HG02759 (cell line): ENCODE results near the gene CCDC188.

Experiments
- ATAC-seq: cut with Tn5 transposase; IDR thresholded peaks from one replicate; pipeline ENCODE4 v1.9.1; 2021; ENCODE audit warnings: mild to moderate bottlenecking, moderate library complexity; ENCODE audit not compliant: unreplicated experiment

CCDC188 gene

DNA sequence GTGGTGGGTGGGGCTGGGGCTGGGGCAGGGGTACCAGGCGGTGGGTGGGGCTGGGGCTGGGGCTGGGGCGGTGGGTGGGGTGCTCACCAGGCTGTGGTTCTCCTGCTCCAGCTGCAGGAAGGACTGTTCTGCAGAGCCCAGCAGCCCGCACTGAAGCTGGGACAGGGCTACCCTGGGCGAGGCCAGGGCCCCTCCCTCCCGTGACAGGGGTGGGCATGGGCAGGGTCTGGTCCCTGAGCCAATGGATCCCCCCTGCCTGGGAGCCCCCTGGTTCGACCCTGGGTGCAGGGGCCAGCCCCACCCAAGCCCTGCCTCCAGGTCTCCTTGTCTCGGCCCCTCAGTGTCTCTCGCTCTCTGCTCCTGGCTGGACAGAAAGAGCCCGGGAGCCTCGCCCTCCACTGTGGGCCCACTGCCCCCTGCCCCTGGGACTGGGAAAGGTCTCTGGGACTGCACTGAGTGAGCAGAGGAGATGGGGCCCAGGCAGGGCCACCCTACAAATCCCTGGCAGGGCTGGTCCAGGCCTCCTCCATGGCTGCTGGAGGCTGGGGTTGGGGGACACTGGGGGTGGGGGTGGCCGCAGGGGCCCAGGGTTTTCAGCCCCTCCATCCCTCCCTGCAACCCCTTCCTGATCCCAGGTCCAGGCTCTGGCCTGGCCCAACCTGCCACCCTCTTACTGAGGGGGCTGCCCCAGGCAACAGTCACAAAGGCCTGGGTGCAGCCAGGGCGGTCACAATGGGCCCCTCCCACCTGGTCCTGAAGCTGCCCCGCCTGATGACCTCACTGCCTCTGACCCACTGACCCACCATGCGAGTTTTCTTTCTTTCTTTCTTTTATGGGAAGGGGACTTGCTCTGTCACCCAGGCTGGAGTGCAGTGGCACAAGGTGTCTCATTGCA, at the start of gene CCDC188:
CCDC188 (minus strand) TSS at position 675 of the 895 bp plus-strand sequence; CDS start at position 606, 69 bp downstream.
- ATAC-seq, result no peak

DNA sequence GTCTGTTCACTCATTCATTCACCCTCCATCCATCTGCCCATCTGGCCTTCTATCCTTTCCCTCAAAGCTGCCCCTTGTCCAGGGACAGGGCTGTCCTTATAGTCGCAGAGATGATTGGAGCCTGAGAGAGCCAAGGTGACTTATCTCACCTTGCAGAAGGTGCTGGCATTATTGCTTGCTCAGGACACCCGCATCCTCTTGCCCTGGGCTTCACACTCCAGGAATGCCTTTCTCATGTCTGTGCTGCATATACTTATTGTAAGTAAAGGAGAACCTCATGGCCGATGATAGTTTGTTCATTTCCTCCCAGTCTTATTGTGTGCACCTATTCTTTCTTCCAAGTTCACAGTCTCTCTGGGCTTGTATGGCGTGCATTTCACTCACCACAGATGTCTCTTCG, 49.1 kb upstream of the CCDC188 start:
- no peak for ATAC-seq

DNA sequence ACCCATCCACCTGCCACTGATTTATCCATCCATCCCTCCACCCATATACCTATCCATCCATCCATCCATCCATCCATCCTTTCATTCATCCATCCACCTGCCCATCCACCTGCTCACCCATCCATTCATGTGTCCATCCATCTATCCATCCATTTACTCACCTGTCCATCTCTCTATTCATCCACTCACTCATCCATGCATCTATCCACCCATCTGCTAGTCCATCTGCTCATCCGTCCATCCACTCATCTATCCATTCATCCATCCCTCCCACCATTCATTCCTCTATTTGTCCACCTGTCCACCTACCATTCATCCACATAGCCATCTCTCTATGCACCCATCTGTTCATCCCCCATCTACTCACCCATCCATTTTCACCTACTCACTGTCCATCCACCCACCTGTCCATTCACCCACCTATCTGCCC, 48.6 kb upstream of the CCDC188 start:
- no peak for ATAC-seq

DNA sequence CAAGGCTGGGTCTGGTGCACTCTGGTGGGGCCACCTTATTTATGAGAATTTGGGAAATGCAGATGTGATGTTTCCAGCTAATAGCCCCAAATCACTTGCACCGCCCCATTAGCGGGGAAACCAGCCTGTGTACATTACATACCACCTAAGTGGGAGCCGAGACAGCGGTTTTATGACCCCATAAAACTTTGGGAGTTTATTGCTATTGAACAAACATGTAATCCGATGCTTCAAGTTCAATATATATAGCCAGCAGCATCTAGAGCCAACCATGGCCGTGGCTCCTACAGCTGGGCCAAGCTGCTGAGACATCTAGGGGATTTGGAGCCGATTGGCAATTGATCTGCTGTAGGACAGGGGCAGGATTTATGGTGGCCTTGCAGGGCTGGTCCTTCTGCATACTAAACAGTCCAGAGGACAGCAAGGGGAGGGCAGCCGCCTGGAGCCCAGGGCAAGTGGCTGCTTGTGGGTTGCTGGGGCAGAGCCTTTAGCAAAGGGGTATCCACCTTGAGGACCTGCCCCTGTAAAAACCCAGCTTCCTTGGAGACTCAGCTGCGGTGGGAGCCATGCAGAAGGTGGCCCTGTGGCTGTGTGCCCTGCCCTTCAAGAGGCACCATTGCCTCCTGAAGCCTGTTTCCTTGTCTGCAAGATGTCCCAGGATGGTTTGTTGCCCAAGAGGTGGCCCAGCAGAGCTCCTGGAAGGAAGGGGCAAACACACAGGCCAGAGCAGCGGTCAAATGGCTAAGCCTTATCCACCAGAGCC, 47.9 kb upstream of the CCDC188 start:
- no peak for ATAC-seq

DNA sequence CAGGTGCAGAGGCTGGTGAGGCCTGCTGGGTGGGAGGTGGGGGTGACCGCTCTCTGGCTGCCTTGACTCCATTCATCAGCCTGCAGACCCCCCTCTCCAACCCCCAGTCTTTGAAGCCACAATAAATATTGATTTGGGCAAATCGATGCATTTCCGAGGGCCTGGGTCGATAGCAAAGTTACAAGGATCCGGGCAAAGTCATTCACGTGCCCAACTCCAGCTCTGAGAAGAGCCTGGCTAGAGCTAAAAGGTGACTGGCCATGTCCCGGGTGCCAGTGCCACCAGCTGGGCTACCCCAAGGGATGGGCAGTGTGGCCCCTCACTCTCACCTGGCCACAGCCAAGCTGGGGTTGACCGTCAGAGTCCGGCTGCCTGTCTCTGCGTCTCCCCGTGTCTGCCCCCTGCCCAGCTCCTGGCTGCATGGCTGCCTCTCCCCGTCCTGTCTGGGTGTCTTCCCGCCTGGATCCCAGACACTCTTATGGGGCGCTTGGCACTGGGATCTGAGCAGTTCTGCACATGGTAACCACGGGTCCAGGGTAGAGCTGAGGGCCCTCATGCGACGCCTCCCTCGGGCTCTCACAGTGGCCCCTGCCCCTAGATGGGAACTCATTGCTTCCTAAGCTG, 46.7 kb upstream of the CCDC188 start:
- ATAC-seq, result no peak

DNA sequence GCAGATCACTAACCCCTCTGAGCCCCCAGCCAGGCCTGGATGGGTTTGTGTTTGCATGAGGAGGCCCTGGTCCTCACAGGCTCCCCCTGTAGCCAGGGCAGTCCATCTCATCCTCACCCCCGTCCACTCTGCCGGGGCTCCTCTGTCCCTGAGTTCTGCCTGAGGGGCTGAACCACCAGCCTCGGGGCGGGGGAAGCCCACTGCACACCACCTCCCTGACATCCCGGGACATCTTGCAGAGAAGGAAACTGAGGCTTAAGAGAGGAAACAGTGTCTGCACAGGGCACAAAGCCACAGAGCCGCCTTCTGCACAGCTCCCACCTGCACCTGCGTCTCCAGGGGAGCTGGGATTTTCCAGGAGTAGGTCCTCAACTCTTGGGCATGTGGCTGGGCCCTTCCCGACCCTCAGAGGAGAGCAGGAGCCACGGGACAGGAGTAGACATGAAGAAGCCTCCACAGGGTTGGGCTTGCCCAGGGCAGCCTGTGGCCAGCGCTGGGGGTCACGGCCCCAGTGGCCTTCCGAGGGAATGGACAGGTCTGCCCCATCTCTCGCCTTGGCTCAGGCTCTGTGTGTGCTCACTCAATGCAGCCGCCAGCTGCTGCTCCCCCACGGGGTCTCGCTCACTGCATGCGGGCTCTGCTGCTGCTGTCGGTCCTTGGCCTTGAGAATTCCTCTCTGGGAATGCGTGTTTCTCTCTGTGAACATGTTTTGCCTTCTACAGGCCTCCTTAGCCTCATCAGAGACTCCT, 45.4 kb upstream of the CCDC188 start:
- no peak for ATAC-seq

DNA sequence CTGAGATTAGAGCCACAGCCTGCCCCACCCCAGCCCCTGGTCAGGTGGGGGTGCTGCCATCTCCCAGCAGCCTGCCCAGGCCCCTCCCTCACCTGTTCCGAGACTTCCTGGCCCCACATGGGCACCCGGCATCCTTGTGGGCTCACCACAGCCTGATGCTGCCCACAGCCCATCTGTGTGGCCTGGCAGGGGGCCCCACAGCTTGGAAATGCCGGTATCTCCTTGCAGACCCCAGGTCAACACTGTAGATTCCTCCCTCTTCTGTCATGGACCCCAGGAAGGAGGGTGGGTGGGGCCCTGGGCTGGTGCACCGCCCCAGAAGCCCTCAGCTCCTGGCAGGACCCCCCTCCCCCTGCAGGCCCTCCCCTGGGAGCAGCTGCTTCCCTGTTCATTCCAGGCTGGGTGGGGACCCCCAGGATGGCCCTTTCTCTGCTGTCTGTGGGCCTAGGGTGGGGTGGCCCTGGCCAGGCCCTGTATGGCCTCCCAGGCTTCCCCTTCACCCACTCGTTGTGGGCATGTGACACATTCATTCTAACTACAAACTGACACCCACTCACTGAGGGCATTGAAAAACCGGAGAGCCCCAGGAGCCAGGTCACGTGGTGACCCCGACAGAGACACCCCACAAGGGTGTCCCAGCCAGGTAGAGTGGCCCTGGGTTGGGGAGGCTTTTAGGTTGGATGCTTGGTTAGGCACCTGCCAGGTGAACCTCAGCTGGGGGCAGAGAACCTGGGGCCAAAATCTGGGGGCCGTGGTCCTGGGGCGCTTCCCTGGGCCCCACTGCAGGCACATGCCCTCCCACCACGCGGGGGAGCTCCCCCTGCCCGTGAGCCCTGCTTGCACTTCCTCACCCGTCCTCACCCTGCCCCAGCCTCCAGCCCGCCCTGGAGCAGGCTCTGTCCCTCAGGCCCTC, 44.1 kb upstream of the CCDC188 start:
- no peak for ATAC-seq

DNA sequence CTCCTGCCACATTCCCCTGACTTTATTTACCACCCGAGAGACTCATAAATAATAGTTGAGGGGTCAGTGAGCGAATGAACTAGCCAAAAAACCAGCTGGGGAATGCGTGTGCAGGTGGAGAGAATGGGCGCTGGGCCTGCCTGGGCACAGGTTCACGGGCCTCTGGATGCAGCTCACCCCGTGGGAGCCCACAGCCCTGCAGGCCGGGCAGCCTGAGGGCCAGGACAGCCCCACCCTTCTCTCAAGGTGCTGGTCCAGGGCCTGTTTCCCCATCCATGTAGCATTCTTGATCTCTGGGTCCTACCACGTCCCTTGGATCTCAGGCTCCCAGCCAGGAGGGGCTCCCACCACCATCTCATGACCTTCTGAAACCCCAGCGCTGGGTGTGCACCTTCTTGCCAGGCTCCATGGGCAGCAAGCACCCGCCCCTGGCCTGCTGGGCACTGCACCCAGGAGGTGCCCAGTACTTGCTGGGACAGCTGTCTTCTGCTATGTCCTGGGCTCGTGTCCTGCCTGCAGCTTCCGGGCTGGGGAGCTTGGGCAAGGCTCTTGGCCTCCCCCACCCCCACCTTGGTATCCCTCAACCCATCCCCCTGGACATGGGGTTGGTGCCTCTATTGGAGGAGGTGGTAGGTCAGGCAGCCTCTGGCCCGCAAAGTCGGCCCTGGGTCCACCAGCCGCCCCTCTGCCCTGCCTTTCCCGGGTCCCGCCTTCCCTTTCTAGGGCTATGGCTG, 43.1 kb upstream of the CCDC188 start:
- no peak for ATAC-seq

DNA sequence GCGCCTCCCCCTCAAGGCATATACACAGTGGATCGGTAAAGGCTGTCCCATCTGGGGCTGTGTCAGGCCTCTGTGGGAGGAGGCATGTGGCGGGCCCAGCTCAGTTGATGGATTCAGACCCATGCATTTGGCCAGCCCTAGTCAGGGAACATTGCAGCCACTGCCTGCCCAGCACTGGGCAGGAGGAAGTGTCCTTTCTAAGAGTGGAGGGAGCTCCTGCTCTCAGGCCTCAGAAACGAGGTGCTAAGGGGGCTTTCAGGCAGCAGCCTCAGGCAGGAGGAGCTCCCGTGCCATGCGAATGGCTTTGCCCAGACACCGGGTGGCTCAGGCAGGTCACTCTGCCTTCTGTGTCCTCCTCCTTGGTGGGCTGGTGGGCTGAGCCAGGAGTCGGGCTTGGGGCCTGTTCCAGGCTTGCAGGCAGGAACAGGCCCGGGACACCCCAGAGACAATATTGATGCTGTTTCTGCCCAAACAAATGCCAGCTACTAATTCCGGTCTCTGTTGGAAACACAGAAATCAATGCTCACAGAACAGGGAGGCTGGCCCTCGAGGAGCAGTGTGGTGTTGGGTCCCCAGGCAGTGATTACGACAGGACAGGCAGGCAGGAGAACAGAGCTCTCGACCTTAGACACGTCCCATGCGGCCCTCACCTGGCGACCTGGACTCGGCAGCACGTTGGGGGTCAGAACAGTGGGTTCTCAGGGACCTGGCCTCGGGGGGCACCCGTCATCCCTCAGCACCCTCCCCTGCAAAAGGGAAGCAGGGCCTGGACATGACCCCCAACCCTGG, 42.3 kb upstream of the CCDC188 start:
- no peak for ATAC-seq

DNA sequence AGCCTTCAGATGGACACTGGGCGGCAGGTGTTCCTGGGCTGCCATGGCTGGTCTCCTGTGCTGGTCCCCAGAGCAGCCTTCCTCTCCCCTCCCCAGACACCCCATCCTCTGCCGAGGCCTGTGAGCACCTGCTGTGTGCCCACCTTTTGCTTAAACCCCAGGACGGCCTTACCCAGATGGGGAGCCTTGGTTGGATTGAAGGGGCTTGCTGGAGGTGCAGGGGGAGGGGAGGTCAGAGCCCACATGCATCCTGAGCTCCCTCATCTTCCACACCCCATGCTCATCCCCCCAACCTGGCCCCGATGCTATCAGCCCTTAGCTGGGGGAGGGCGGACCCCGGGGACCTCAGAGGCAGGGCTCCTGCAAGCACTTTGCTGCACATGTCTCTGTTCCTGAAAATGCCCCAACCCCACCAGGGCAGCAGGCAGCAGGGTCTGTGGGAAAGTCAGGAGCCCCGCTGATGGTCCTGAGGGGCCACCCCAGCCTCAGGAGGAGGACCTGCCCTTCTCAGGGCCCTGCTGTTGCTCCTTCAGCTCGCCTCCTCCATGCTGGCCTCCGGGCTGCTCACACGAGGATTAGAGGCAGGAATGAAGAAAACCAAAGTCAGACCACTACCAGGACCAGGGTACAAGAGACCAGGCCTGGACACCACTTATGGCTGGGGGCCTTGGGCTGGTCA, 41.6 kb upstream of the CCDC188 start:
- no peak for ATAC-seq

DNA sequence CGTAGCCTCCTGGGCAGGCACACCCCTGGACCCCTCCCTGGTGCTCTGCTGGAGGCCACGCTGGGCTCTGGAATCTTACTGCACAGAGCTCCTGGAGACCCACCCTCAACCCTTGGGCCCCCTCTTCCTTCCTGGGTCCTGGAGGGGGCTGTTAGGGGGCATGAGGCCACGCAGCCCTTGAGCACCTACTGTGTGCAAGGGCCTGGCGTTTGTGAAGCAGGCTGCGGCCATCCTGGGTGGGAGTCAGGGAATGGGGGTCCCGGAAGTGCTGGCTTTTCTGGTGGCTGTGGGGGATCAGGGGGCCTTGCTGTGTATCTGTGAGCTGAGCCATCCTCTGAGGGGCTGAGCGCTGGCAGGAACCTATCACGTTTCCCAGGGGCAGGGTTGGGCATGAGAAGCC, 40.9 kb upstream of the CCDC188 start:
- ATAC-seq, result no peak

DNA sequence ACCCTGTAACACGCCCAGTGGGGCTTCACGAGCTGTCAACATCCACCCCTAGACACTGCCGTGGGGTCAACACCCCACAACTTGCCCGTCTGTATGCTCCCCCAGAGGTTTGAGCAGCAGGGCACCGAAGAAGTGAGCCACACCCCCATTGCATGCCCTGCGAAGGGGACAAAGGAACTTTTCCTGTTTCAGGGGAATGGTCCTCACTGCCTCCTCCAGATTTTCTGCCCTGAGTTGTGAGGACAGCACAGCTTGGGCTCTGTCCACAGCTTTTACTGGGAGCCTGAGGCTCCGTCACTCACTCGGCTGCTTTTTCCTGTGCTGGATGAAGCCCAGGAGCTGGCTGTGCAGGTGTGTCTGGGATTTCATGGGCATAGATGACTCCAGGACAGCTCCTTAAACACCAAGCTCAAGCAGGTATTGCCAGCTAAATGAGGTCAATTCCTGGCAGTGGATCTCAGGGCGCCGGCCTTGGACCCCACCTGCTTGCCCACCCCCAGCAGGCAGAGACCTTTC, 40.2 kb upstream of the CCDC188 start:
- no peak for ATAC-seq

DNA sequence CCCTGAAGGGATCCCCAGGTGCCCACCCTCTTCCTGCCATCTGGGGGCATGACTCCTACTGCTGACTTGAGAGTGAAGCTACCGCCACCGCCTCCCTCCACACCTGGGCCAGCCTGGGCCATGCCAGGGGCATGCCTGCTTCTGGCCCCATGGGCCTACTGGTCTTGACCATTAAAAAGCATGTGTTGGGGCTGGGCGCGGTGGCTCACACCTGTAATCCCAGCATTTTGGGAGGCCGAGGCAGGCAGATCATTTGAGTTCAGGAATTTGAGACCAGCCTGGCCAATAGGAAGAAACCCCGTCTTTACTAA, 37.7 kb upstream of the CCDC188 start:
- no peak for ATAC-seq

DNA sequence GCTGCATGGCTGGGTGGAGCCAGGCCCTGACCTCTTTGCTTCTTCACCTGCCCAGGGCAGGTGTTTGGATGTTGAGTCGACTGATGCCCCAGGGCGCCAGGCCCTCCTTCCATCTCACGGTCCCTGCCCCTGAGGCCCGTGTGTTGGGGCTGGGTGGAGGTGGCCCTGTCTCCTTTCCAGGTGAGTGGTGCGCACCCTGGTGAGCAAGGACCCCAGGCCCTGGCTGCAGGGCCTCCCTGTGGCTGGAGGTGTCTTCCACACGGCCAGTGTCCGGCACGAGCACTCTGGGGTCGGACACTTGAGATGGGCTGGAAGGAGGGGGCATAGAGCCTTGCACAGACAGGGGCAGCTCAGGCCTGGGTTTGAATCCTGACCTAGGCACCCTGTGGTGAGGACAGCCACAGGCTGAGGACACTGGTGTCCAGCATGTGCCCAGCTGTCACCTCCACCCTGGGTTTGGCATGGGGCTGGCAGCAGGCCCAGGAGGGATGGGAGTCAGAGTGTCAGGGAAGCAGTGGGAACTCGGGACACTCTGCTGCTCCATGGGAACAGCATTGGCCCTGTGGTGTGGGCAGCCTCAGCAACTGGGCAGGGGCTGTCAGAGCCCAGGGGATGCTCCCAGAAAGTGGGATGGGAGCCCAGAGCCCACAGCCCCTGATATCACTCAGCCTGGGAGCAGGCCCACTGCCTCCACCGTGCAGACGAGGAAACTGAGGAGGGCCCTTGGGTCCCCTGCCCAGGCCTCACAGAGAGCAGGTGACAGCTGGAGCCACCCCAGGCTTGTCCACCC, 37.1 kb upstream of the CCDC188 start:
- ATAC-seq, result no peak

DNA sequence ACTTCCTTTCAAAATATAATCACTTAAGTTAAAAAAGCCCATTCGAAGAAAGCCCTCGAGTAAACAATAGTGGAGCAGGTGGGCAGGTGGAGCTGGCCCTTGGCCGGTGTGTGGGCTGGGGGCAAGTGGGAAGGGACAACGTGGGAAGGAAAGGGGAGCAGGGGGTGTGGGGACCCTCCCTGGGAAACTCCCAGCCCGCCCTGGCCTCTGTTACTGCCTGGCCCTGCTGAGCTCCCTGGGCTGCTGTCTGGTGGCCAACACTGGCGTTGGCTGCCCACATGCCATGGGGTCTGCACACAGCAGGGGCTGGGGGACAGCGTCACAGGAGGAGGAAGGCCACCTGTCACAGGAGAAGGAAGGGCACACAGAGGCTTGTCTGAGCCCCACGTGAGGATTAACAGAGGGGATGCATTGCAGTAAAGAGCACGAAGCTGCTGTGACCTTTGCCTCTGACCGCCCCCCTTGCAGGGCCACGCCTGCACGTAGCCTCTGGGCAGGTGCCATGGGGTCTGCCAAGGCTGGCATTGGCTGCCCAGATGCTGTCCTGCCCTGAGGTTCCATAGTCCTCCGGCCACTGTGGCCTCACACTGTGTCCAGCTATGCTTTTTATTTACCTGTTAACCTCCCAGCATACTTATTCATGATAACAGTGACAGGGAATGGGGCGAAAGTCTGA, 36.2 kb upstream of the CCDC188 start:
- ATAC-seq, result no peak

DNA sequence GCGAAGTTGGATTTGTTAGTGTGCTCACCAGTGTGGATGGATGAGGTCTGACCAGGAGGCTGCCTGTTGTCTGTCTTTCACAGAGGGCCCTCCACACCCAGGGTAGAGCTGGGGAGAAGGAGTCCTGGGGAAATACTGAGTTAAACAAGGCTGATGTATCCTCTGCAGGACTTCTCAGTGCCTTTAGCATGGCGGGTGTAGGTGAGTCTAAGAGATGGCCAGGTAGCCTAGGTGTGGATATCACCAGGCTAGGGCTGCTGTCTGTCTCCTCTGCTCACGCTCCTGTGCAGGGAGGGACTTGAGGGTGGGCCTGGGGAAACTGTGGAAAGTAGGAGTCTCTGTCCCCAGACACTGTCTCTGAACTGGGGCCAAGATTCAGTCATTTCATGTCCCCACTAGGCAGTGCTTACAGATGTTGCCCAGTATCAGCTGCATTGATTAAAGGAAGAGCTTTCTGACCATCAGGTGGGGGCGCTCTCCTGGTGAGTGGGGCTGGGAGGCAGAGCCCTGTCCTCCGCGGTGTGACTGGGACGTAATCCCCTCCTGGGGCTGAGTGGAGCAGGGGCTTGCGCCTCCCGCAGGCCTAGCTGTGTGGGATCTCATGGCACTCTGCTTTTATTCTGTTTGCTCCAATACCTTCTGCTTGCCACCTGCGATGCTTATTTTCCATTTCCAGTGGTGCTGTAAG, 35.5 kb upstream of the CCDC188 start:
- no peak for ATAC-seq
